Measurements from ENCODE around the gene BANP.

The BANP gene

DNA sequence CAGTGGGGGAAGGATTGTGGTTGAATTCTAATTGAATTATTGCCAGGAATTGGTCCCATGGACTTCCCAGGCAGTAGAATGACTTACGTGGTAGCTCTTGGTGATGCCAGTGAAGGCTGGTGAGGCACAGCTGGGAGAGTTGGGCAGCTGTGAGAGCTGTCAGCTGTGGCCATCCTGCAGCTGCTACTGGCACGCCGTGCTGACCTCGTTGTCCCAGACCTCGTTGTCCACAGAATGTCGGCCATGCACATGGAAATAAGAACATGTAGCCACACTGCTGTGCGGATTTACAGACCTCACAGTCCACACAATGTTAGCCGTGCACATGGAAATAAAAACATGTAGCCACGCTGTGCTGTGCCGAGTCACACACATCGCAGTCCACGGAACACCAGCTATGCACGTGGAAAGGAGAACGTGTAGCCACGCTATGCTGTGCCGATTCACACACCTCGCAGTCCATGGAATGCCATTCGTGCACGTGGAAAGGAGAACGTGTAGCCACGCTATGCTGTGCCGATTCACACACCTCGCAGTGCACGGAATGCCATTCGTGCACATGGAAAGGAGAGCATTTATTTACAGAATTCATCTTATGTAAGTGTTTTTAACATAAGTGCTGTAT is 59.2 kb downstream of the BANP start:
- Histone ChIP-seq H3K27me3 (ENCODE audit: insufficient read depth, poor library complexity, severe bottlenecking) (no peaks in the 10 kb centered on the region), H3K36me3 (ENCODE audit: low read depth) (no peaks in the 10 kb centered on the region; the same call in 1 of the 2 replicates), H3K9me3 (ENCODE audit: severe bottlenecking) (no peaks in the 10 kb centered on the region), H3K27ac (ENCODE audit: poor library complexity, severe bottlenecking) (no peak overlapping the region), H3K4me3 (ENCODE audit: severe bottlenecking) (no peak overlapping the region), H3K4me1 (ENCODE audit: insufficient read depth, poor library complexity, severe bottlenecking) (no peaks in the 10 kb centered on the region)
- DNase-seq (ENCODE audit: low spot score) (no peak), ATAC-seq (ENCODE audit: low read depth) (no peak)
- TF ChIP-seq, protein P1, sequence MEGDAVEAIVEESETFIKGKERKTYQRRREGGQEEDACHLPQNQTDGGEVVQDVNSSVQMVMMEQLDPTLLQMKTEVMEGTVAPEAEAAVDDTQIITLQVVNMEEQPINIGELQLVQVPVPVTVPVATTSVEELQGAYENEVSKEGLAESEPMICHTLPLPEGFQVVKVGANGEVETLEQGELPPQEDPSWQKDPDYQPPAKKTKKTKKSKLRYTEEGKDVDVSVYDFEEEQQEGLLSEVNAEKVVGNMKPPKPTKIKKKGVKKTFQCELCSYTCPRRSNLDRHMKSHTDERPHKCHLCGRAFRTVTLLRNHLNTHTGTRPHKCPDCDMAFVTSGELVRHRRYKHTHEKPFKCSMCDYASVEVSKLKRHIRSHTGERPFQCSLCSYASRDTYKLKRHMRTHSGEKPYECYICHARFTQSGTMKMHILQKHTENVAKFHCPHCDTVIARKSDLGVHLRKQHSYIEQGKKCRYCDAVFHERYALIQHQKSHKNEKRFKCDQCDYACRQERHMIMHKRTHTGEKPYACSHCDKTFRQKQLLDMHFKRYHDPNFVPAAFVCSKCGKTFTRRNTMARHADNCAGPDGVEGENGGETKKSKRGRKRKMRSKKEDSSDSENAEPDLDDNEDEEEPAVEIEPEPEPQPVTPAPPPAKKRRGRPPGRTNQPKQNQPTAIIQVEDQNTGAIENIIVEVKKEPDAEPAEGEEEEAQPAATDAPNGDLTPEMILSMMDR (IDR thresholded peaks at IDR 0.05; ENCODE audit: poor library complexity, severe bottlenecking), result no peak

- Histone ChIP-seq H3K9me3 (ENCODE audit: severe bottlenecking) (no peaks in the 10 kb centered on the region), H3K4me3 (ENCODE audit: severe bottlenecking) (no peak overlapping the region), H3K27me3 (ENCODE audit: insufficient read depth, poor library complexity, severe bottlenecking) (no peaks in the 10 kb centered on the region), H3K27ac (ENCODE audit: poor library complexity, severe bottlenecking) (no peak overlapping the region), H3K36me3 (ENCODE audit: low read depth) (no peaks in the 10 kb centered on the region; the same call in 1 of the 2 replicates), H3K4me1 (ENCODE audit: insufficient read depth, poor library complexity, severe bottlenecking) (no peaks in the 10 kb centered on the region)
- DNase-seq (ENCODE audit: low spot score) (no peak), ATAC-seq (ENCODE audit: low read depth) (no peak)
- TF ChIP-seq, protein P1 (IDR thresholded peaks at IDR 0.05; ENCODE audit: poor library complexity, severe bottlenecking), result no peak
Observed at GRCh38 chr16:88010968-88011483, 59.8 kb downstream of the BANP start.

DNA sequence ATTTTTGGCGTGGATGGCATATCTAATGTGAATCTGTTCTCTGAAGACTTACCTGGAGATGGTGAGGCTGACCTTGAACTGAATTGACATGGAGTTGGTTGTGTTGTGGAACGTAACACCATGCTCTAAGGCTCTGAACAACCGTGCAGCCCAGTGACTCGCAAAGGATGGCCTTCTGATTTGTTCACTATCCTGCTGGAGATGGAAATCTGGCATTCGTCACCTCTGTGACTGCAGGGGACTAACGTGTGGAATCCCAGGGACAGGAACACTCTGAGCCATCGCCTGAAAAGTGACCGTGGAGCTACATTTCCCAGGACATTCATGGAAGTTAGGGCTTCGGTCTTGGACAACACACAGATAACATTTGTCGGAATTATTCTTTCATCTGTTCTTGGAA is 61.1 kb downstream of the BANP start:
- DNase-seq (ENCODE audit: low spot score) (no peak), ATAC-seq (ENCODE audit: low read depth) (no peak)
- Histone ChIP-seq H3K27ac (ENCODE audit: poor library complexity, severe bottlenecking) (no peak overlapping the region), H3K36me3 (ENCODE audit: low read depth) (no peaks in the 10 kb centered on the region; the same call in 1 of the 2 replicates), H3K4me3 (ENCODE audit: severe bottlenecking) (no peak overlapping the region), H3K9me3 (ENCODE audit: severe bottlenecking) (no peaks in the 10 kb centered on the region), H3K4me1 (ENCODE audit: insufficient read depth, poor library complexity, severe bottlenecking) (no peaks in the 10 kb centered on the region), H3K27me3 (ENCODE audit: insufficient read depth, poor library complexity, severe bottlenecking) (no peaks in the 10 kb centered on the region)
- TF ChIP-seq, protein P1 (IDR thresholded peaks at IDR 0.05; ENCODE audit: poor library complexity, severe bottlenecking), result no peak

GRCh38 chr16:88013091-88013609 is 61.9 kb downstream of the BANP start:
- no peak for DNase-seq (ENCODE audit: low spot score)
- Histone ChIP-seq H3K9me3 (ENCODE audit: severe bottlenecking) (no peaks in the 10 kb centered on the region), H3K4me3 (ENCODE audit: severe bottlenecking) (no peak overlapping the region), H3K4me1 (ENCODE audit: insufficient read depth, poor library complexity, severe bottlenecking) (no peaks in the 10 kb centered on the region), H3K36me3 (ENCODE audit: low read depth) (no peaks in the 10 kb centered on the region), H3K27me3 (ENCODE audit: insufficient read depth, poor library complexity, severe bottlenecking) (no peaks in the 10 kb centered on the region), H3K27ac (ENCODE audit: poor library complexity, severe bottlenecking) (no peak overlapping the region)
- TF ChIP-seq, protein P1 (IDR thresholded peaks at IDR 0.05; ENCODE audit: poor library complexity, severe bottlenecking), result no peak
- no peak for ATAC-seq (ENCODE audit: low read depth)

DNA sequence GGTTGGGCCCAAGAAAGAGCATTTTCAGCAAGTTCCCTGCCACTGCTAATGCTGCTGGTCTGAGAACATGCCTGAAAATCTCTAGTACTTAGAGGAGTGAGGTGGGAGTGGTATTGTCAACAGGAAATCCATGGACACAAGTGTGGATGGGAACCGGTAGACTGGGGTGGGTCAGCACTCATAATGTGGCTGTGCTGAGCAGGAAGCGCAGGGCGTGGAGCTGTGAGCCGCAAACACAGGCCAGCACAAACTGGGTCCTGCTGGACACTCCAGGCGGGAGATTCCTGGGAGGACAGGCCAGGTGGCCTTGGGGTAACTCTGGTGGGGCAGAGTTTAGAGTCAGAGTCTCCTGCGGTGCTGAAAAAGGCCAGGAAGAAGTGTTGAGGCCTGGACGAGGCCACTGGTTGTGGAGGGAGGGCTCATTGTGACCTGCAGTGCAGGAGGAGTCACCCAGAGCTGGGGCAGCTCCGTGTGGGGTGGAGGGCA is 62.6 kb downstream of the BANP start:
- H3K27ac ChIP-seq (ENCODE audit: poor library complexity, severe bottlenecking), result no peak overlapping the region
- no peaks in the 10 kb centered on the region for H3K27me3 ChIP-seq (ENCODE audit: insufficient read depth, poor library complexity, severe bottlenecking)
- no peaks in the 10 kb centered on the region for H3K36me3 ChIP-seq (ENCODE audit: low read depth)
- no peaks in the 10 kb centered on the region for H3K9me3 ChIP-seq (ENCODE audit: severe bottlenecking)
- TF ChIP-seq, protein P1 (IDR thresholded peaks at IDR 0.05; ENCODE audit: poor library complexity, severe bottlenecking), result no peak
- H3K4me3 ChIP-seq (ENCODE audit: severe bottlenecking), result no peak overlapping the region
- H3K4me1 ChIP-seq (ENCODE audit: insufficient read depth, poor library complexity, severe bottlenecking), result no peaks in the 10 kb centered on the region
- no peak for ATAC-seq (ENCODE audit: low read depth)
- no peak for DNase-seq (ENCODE audit: low spot score)

Data from RWPE2 (cell line).